Measurements from ENCODE around the gene PLEKHA3. TPM values are rescaled to one million over a fixed set of nuclear protein-coding genes. Genes with fewer than 3 reads are reported as not detected.

Gene PLEKHA3
- total RNA-seq, 2 donors from 2014 or later, result 21.2 to 22.8 TPM

GRCh38 chr2:178448968-178449661 is 31.1 kb upstream of the PLEKHA3 start:
- H3K27ac ChIP-seq (ENCODE audit: low read depth, low read length), result no peak overlapping the region
- no peaks in the 10 kb centered on the region for H3K27me3 ChIP-seq (ENCODE audit: control insufficient read depth, insufficient read depth, low read length, poor library complexity, severe bottlenecking)
- no peaks in the 10 kb centered on the region for H3K27me3 Mint-ChIP-seq (ENCODE audit: insufficient read depth)
- no peak overlapping the region for H3K27ac Mint-ChIP-seq
- WGBS, 2 experiments (ENCODE audit: insufficient coverage in 1 of 2, insufficient read length in 1 of 2), result 87 to 100% methylated on average over 2 to 4 of the region's 4 CpGs
- H3K36me3 ChIP-seq (ENCODE audit: control insufficient read depth, insufficient read depth, low read length), result peaks cover 43% of the 10 kb centered on the region
- DNase-seq, result no peak
- H3K9ac ChIP-seq (ENCODE audit: extremely low read depth, low read length, poor library complexity, severe bottlenecking), result peak overlapping the region; percentile 23
- H3K4me1 Mint-ChIP-seq, result peaks cover 19% of the 10 kb centered on the region
- H3K9me3 ChIP-seq (ENCODE audit: control insufficient read depth, low read length), result no peaks in the 10 kb centered on the region
- peaks cover 44% of the 10 kb centered on the region for H3K36me3 Mint-ChIP-seq (ENCODE audit: low read depth)
- no peaks in the 10 kb centered on the region for H3K4me1 ChIP-seq (ENCODE audit: control insufficient read depth, insufficient read depth, low read length)
- no peak for TF ChIP-seq CTCF (conservative IDR thresholded peaks at IDR 0.05)
- peak overlapping the region; percentile 79 for H3K4me3 Mint-ChIP-seq
- peak overlapping the region; percentile 92 for H3K4me3 ChIP-seq (ENCODE audit: low read length)
- H3K9me3 Mint-ChIP-seq, result no peaks in the 10 kb centered on the region

DNA sequence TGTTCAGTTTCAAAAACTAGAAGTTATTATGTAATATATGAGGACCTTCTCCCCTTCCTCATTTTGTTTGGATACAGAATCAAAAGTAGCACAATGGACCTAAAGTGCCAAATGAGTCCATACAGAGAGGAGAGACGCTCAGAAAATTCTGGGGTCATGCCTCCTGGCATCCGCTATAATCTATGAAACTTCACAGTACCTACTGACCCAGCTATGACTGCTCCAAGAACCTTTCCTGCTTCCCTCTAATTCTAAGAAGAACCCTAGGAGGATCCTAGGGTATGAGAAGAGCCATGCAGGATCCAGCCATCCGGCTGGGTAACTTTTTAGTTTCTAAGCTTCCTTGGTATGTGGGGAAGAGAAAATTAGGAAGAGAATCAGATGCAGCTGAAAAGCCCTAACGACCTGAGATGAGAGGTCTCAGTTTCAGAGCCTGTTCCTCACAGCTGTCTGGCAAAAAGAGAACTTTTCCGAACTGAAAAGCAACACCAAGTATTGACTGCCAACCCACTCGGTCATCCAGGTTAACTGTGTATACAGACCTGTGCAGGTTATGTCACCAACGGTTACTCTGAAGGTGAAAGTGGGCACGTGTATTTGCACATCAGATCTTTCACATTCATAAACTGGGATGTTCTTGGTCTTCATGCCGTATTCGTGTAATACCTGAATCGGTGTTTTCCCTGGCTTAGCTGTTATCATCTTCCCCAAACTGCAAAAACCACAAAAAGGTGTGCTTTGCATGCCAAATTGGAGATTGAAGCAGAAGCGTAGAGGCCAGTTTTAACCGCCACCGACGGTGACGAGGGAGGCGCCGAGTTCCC is 30.3 kb upstream of the PLEKHA3 start:
- H3K27ac ChIP-seq (ENCODE audit: low read depth, low read length), result peak overlapping the region; percentile 99

GRCh38 chr2:178450524-178450773 is 29.8 kb upstream of the PLEKHA3 start:
- no peaks in the 10 kb centered on the region for H3K9me3 ChIP-seq (ENCODE audit: control insufficient read depth, low read length)
- Mint-ChIP-seq H3K36me3 (ENCODE audit: low read depth) (peaks cover 32% of the 10 kb centered on the region), H3K4me1 (peaks cover 19% of the 10 kb centered on the region), H3K4me3 (peak overlapping the region; percentile 79), H3K27me3 (ENCODE audit: insufficient read depth) (no peaks in the 10 kb centered on the region), H3K9me3 (no peaks in the 10 kb centered on the region), H3K27ac (peak overlapping the region; percentile 92)
- no peaks in the 10 kb centered on the region for H3K27me3 ChIP-seq (ENCODE audit: control insufficient read depth, insufficient read depth, low read length, poor library complexity, severe bottlenecking)
- H3K27ac ChIP-seq (ENCODE audit: low read depth, low read length), result peak overlapping the region; percentile 99
- H3K4me3 ChIP-seq (ENCODE audit: low read length), result peak overlapping the region; percentile 92
- 0 to 1% methylated on average over 7 to 25 of the region's 25 CpGs for WGBS, 2 experiments (ENCODE audit: insufficient coverage in 1 of 2, insufficient read length in 1 of 2)
- H3K4me1 ChIP-seq (ENCODE audit: control insufficient read depth, insufficient read depth, low read length), result no peaks in the 10 kb centered on the region
- peak overlapping the region; percentile 97 for H3K9ac ChIP-seq (ENCODE audit: extremely low read depth, low read length, poor library complexity, severe bottlenecking)
- H3K36me3 ChIP-seq (ENCODE audit: control insufficient read depth, insufficient read depth, low read length), result peaks cover 29% of the 10 kb centered on the region
- DNase-seq, result no peak
- no peak for TF ChIP-seq CTCF (conservative IDR thresholded peaks at IDR 0.05)

More for the DNA sequence above, 30.3 kb upstream of the PLEKHA3 start:
- no peaks in the 10 kb centered on the region for H3K27me3 Mint-ChIP-seq (ENCODE audit: insufficient read depth)
- DNase-seq, result no peak
- 15 to 25% methylated on average over 17 to 18 of the region's 18 CpGs for WGBS, 2 experiments (ENCODE audit: insufficient coverage in 1 of 2, insufficient read length in 1 of 2)
- peaks cover 19% of the 10 kb centered on the region for H3K4me1 Mint-ChIP-seq
- H3K27ac Mint-ChIP-seq, result peak overlapping the region; percentile 92
- TF ChIP-seq CTCF (conservative IDR thresholded peaks at IDR 0.05), result no peak
- H3K4me1 ChIP-seq (ENCODE audit: control insufficient read depth, insufficient read depth, low read length), result no peaks in the 10 kb centered on the region
- H3K36me3 Mint-ChIP-seq (ENCODE audit: low read depth), result peaks cover 37% of the 10 kb centered on the region
- H3K9me3 Mint-ChIP-seq, result no peaks in the 10 kb centered on the region
- no peaks in the 10 kb centered on the region for H3K27me3 ChIP-seq (ENCODE audit: control insufficient read depth, insufficient read depth, low read length, poor library complexity, severe bottlenecking)
- no peaks in the 10 kb centered on the region for H3K9me3 ChIP-seq (ENCODE audit: control insufficient read depth, low read length)
- peak overlapping the region; percentile 92 for H3K4me3 ChIP-seq (ENCODE audit: low read length)
- H3K36me3 ChIP-seq (ENCODE audit: control insufficient read depth, insufficient read depth, low read length), result peaks cover 35% of the 10 kb centered on the region
- peak overlapping the region; percentile 79 for H3K4me3 Mint-ChIP-seq
- H3K9ac ChIP-seq (ENCODE audit: extremely low read depth, low read length, poor library complexity, severe bottlenecking), result peak overlapping the region; percentile 97

All from endodermal cell (in vitro differentiated cells).